Esophagus muscularis mucosa (tissue), 4 donors: ENCODE data around the gene BCAT1.

Experiments
- EP300 ChIP-seq: sonication (generic); formaldehyde crosslinking; IDR thresholded peaks from one replicate; pipeline ENCODE4 v1.6.1; 2017; ENCODE audit warnings: antibody characterized with exemption
- POLR2A ChIP-seq: fragments of 450-650 bp; IDR thresholded peaks from one replicate; pipeline ENCODE4 v1.6.1; 2017; ENCODE audit warnings: antibody characterized with exemption, moderate library complexity, mild to moderate bottlenecking, low read depth
- POLR2AphosphoS5 ChIP-seq, 2 donors: sonication (generic); formaldehyde crosslinking; IDR thresholded peaks; one replicate each; pipeline ENCODE4 v1.6.1; 2017; ENCODE audit warnings: antibody characterized with exemption in 2 of 2
- TF ChIP-seq, protein P1 (sequence below), 3 experiments: fragments of 200-600 bp in 2 of 3; fragments of 450-650 bp in 1 of 3; sonication (generic) in 2 of 3; IDR thresholded peaks; one replicate each; pipeline ENCODE4 v1.5.1; 2017 to 2019; ENCODE audit warnings: antibody characterized with exemption in 3 of 3, mild to moderate bottlenecking in 2 of 3, moderate library complexity in 1 of 3

DNA sequence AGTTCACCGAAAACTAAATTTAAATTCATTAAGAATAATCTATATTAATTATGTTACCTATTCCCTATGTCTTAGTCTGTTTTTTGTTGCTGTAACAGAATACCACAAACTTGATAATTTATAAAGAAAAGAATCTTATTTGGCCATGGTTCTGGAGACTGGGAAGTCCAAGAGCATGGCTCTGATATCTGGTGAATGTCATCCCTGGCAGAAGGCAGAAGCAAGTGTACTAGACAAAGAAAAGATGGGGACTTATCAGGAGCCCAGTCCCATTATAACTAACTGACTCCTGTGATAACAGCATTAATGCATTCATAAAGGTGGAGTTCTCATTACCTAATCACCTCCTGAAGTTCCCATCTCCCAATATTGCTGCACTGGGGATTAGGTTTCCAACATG, 33.3 kb upstream of the BCAT1 start:
- TF ChIP-seq, protein P1, sequence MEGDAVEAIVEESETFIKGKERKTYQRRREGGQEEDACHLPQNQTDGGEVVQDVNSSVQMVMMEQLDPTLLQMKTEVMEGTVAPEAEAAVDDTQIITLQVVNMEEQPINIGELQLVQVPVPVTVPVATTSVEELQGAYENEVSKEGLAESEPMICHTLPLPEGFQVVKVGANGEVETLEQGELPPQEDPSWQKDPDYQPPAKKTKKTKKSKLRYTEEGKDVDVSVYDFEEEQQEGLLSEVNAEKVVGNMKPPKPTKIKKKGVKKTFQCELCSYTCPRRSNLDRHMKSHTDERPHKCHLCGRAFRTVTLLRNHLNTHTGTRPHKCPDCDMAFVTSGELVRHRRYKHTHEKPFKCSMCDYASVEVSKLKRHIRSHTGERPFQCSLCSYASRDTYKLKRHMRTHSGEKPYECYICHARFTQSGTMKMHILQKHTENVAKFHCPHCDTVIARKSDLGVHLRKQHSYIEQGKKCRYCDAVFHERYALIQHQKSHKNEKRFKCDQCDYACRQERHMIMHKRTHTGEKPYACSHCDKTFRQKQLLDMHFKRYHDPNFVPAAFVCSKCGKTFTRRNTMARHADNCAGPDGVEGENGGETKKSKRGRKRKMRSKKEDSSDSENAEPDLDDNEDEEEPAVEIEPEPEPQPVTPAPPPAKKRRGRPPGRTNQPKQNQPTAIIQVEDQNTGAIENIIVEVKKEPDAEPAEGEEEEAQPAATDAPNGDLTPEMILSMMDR (IDR thresholded peaks at IDR 0.05), result no peak
- TF ChIP-seq EP300, result no peak
- TF ChIP-seq POLR2A, result no peak
- TF ChIP-seq POLR2AphosphoS5 (IDR thresholded peaks at IDR 0.05), result no peak
